Measurements from ENCODE around the gene NDRG3.
"Not testable (repeated sequence)": the region's sequence is repeated elsewhere in the genome, so short reads cannot be mapped to it uniquely, and the experiment has no call there.

The NDRG3 gene

GRCh38 chr20:36687850-36688249 lies 58.0 kb downstream of the NDRG3 start:
- DNase-seq (ENCODE audit: low read depth in 2 of 2), result no peak

- no peak for DNase-seq (ENCODE audit: low read depth in 2 of 2)
Measured at GRCh38 chr20:36686944-36687343, 58.9 kb downstream of the NDRG3 start.

- DNase-seq (ENCODE audit: low read depth in 2 of 2), result no peak
Measured at GRCh38 chr20:36686504-36686903, 59.4 kb downstream of the NDRG3 start.

GRCh38 chr20:36684747-36685146 lies 61.1 kb downstream of the NDRG3 start:
- DNase-seq (ENCODE audit: low read depth in 2 of 2), result no peak

GRCh38 chr20:36682311-36682710 lies 63.6 kb downstream of the NDRG3 start:
- no peak for DNase-seq (ENCODE audit: low read depth in 2 of 2)

GRCh38 chr20:36677422-36677771 lies 68.5 kb downstream of the NDRG3 start:
- DNase-seq (ENCODE audit: low read depth in 2 of 2), result no peak

GRCh38 chr20:36676701-36677421 lies 69.0 kb downstream of the NDRG3 start:
- no peak for DNase-seq (ENCODE audit: low read depth in 2 of 2)

- not testable (repeated sequence) for DNase-seq (ENCODE audit: low read depth in 2 of 2)
Measured at GRCh38 chr20:36675545-36675944, 70.3 kb downstream of the NDRG3 start.

GRCh38 chr20:36672991-36673390 lies 72.9 kb downstream of the NDRG3 start:
- no peak for DNase-seq (ENCODE audit: low read depth in 2 of 2)

GRCh38 chr20:36670665-36671357 lies 75.1 kb downstream of the NDRG3 start:
- no peak for DNase-seq (ENCODE audit: low read depth in 2 of 2)

GRCh38 chr20:36666181-36666740 lies 79.6 kb downstream of the NDRG3 start:
- no peak for DNase-seq (ENCODE audit: low read depth in 2 of 2)

GRCh38 chr20:36663031-36663430 lies 82.9 kb downstream of the NDRG3 start:
- no peak for DNase-seq (ENCODE audit: low read depth in 2 of 2)

GRCh38 chr20:36658300-36658699 lies 87.6 kb downstream of the NDRG3 start:
- DNase-seq (ENCODE audit: low read depth in 2 of 2), result no peak

GRCh38 chr20:36656733-36657132 lies 89.2 kb downstream of the NDRG3 start:
- DNase-seq (ENCODE audit: low read depth in 2 of 2), result no peak

- DNase-seq (ENCODE audit: low read depth in 2 of 2), result no peak
Measured at GRCh38 chr20:36655004-36655403, 90.9 kb downstream of the NDRG3 start.

- DNase-seq (ENCODE audit: low read depth in 2 of 2), result no peak
Measured at GRCh38 chr20:36654506-36654905, 91.4 kb downstream of the NDRG3 start.

GRCh38 chr20:36653456-36653855 lies 92.4 kb downstream of the NDRG3 start:
- no peak for DNase-seq (ENCODE audit: low read depth in 2 of 2)

- no peak for DNase-seq (ENCODE audit: low read depth in 2 of 2)
Measured at GRCh38 chr20:36647196-36648121, 98.4 kb downstream of the NDRG3 start.

GRCh38 chr20:36646678-36647077 lies 99.2 kb downstream of the NDRG3 start:
- DNase-seq (ENCODE audit: low read depth in 2 of 2), result no peak

- DNase-seq (ENCODE audit: low read depth in 2 of 2), result peak; percentile 41 to 44
Measured at GRCh38 chr20:36645998-36646397, 99.9 kb downstream of the NDRG3 start, which contains the start of gene SLA2. Gene SLA2, minus strand, starts transcription at chr20:36646196. Its CDS starts 4,861 bp downstream, at chr20:36641335.

GRCh38 chr20:36645353-36645752 lies 100.5 kb downstream of the NDRG3 start:
- no peak for DNase-seq (ENCODE audit: low read depth in 2 of 2)

- peak; percentile 20 to 31 for DNase-seq (ENCODE audit: low read depth in 2 of 2)
Measured at GRCh38 chr20:36644706-36645095, 101.2 kb downstream of the NDRG3 start.
